Thyroid gland (tissue), 4 donors: ENCODE results near the gene PTPRT. TPM values are rescaled to one million over a fixed set of nuclear protein-coding genes. Genes with fewer than 3 reads are reported as not detected.
"Not testable (repeated sequence)": the region's sequence is repeated elsewhere in the genome, so short reads cannot be mapped to it uniquely, and the experiment has no call there.

ENCODE experiments used
- DNase-seq, 2 donors: peaks; one replicate each; pipeline ENCODE4 v3.0.0-alpha.2; 2019
- H3K27ac ChIP-seq, 3 donors: fragments of 200-600 bp; sonication (generic); 1 replicate in 2 of 3; 2 replicates in 1 of 3; pipeline ENCODE4 v1.5.1; 2016 to 2019; ENCODE audit warnings: mild to moderate bottlenecking in 1 of 3, moderate library complexity in 1 of 3
- H3K27me3 ChIP-seq: fragments of 200-600 bp; sonication (generic); one replicate; pipeline ENCODE4 v1.5.1; 2019
- H3K36me3 ChIP-seq, 2 donors: fragments of 200-600 bp; sonication (generic); one replicate each; pipeline ENCODE4 v1.5.1; 2016 to 2019
- H3K4me1 ChIP-seq, 2 donors: fragments of 200-600 bp; sonication (generic); one replicate each; pipeline ENCODE4 v1.5.1; 2017 to 2019
- H3K4me3 ChIP-seq, 3 donors: fragments of 200-600 bp; sonication (generic); replicated peaks in 1 of 3; 1 replicate in 2 of 3; 2 replicates in 1 of 3; pipeline ENCODE4 v1.5.1; 2016; ENCODE audit warnings: mild to moderate bottlenecking in 1 of 3
- H3K9me3 ChIP-seq: fragments of 200-600 bp; sonication (generic); one replicate; pipeline ENCODE4 v1.5.1; 2017
- POLR2A ChIP-seq, 2 donors: fragments of 450-650 bp; IDR thresholded peaks; one replicate each; pipeline ENCODE4 v1.6.1; 2017; ENCODE audit warnings: antibody characterized with exemption in 2 of 2, mild to moderate bottlenecking in 2 of 2, moderate library complexity in 1 of 2
- WGBS, 2 donors: methylation state at CpG; one replicate each; pipeline ENCODE4 v1.1.5; 2017; 5-methylcytosine and 5-hydroxymethylcytosine counted together
- intact Hi-C: fragments of 100-400 bp; cut with DNase I; formaldehyde crosslinking; loops from one replicate; pipeline ENCODE4 v1.15.1; 2023
- total RNA-seq, 4 donors: library from RNA; depleted of rRNA; stranded (reverse); fragments of >200 nt; gene quantifications; one replicate each; pipeline ENCODE4 v1.2.3, GENCODE V29; 2016
- TF ChIP-seq, protein P1 (sequence below), 6 experiments: fragments of 200-600 bp in 3 of 6; fragments of 450-650 bp in 3 of 6; sonication (generic) in 3 of 6; IDR thresholded peaks; one replicate each; pipeline ENCODE4 v1.5.1; 2016 to 2019; ENCODE audit warnings: antibody characterized with exemption in 6 of 6, mild to moderate bottlenecking in 2 of 6, inconsistent platforms in 1 of 6, moderate library complexity in 1 of 6

The PTPRT gene
- total RNA-seq, 4 donors from 2014 or later, result 0.11 to 0.15 TPM; not detected in 2

DNA sequence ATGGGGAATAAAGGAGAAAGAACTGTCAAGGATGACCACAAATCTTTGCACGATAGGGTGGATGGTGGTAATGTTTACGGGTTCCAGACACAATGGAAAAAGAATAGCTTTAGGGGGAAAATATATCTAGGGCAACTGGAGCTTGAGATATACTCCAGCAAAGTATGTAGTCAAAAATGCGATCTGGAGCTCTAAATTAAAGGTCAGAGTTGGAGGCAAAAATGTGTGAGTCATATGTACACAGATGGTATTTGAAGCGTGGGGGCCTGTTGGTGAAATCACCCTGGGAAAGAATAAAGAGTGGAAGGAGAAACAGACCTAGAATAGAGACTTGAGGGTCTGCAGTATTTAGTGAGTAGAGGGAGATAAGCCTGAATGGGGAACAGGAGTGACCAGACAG lies 937.6 kb downstream of the PTPRT start:
- H3K4me3 ChIP-seq, result no peak overlapping the region
- H3K9me3 ChIP-seq, result no peaks in the 10 kb centered on the region
- TF ChIP-seq POLR2A (IDR thresholded peaks at IDR 0.05), result no peak
- TF ChIP-seq, protein P1, sequence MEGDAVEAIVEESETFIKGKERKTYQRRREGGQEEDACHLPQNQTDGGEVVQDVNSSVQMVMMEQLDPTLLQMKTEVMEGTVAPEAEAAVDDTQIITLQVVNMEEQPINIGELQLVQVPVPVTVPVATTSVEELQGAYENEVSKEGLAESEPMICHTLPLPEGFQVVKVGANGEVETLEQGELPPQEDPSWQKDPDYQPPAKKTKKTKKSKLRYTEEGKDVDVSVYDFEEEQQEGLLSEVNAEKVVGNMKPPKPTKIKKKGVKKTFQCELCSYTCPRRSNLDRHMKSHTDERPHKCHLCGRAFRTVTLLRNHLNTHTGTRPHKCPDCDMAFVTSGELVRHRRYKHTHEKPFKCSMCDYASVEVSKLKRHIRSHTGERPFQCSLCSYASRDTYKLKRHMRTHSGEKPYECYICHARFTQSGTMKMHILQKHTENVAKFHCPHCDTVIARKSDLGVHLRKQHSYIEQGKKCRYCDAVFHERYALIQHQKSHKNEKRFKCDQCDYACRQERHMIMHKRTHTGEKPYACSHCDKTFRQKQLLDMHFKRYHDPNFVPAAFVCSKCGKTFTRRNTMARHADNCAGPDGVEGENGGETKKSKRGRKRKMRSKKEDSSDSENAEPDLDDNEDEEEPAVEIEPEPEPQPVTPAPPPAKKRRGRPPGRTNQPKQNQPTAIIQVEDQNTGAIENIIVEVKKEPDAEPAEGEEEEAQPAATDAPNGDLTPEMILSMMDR (IDR thresholded peaks at IDR 0.05), result no peak
- no peaks in the 10 kb centered on the region for H3K36me3 ChIP-seq
- no peaks in the 10 kb centered on the region for H3K27me3 ChIP-seq
- intact Hi-C loops, result no loop called here
- 74 to 77% methylated on average over 4 of the region's 4 CpGs for WGBS, 2 donors
- H3K4me1 ChIP-seq, result no peaks in the 10 kb centered on the region
- no peak overlapping the region for H3K27ac ChIP-seq
- DNase-seq, result no peak

DNA sequence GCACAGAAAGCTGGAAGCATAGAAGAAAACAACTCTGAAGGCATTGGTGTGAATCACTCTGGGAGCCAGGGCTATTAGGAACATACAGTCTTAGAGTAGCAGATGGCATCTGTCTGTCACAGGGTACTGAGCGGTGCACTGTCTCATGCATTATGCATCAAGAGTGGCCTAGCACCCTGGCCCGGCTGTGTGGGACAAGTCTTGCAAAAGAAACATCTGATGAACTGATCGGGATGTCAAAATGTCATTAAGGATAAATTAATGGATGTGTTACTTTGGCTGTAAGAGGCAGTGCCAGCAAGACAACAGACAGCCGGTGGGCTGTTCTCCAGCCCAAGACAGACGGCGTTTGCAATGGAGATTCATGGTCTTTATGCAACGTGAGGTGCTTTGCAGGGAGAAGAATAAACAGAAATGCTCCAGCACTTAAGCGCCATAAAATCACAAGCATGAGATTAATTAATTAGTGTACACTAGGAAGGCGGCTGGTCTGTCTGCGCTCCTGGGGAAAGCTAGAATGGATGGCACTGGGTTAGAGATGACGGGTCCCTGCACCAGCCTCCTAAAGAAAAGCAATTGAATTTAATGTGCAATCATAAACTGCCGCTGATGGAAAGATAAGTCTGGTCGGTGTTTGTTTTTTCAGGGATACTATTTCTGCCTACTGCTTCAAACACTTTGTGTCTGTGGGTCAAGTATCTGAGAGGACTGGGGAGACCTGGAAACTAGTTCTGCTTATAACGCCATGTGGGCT lies 970.9 kb downstream of the PTPRT start:
- no peaks in the 10 kb centered on the region for H3K36me3 ChIP-seq
- no peak for DNase-seq
- WGBS, 2 donors, result 72 to 75% methylated on average over 14 of the region's 14 CpGs
- intact Hi-C loops, result no loop called here
- H3K27ac ChIP-seq, result no peak overlapping the region
- no peak for TF ChIP-seq POLR2A (IDR thresholded peaks at IDR 0.05)
- TF ChIP-seq, protein P1 (IDR thresholded peaks at IDR 0.05), result no peak
- no peaks in the 10 kb centered on the region for H3K9me3 ChIP-seq
- H3K27me3 ChIP-seq, result no peaks in the 10 kb centered on the region
- H3K4me3 ChIP-seq, result no peak overlapping the region
- no peaks in the 10 kb centered on the region for H3K4me1 ChIP-seq

DNA sequence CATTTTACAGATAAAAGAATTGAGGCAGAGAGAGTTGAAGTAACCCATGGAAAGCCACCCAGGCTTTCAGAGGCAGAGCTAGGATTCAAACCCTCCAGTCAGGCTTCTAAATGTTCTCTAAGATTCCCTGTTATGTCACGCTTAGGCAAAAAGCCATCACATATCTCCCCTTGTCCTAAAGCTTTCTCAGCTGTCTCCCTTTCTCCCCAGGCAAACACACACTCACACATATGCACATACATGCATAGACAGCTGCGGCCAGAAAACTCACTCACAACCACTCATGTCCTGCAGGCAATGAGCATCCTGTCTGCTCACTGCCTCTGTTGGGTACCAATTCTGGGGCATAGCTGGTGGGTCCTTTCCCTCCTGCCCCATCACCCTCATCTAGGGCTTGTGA lies 975.6 kb downstream of the PTPRT start:
- Histone ChIP-seq H3K4me3 (no peak overlapping the region), H3K36me3 (no peaks in the 10 kb centered on the region), H3K4me1 (no peaks in the 10 kb centered on the region), H3K27ac (no peak overlapping the region), H3K27me3 (no peaks in the 10 kb centered on the region), H3K9me3 (no peaks in the 10 kb centered on the region)
- intact Hi-C loops, result no loop called here
- WGBS, 2 donors, result 75 to 84% methylated on average over 2 of the region's 2 CpGs
- no peak for DNase-seq
- TF ChIP-seq, protein P1 (IDR thresholded peaks at IDR 0.05), result no peak
- TF ChIP-seq POLR2A (IDR thresholded peaks at IDR 0.05), result no peak

DNA sequence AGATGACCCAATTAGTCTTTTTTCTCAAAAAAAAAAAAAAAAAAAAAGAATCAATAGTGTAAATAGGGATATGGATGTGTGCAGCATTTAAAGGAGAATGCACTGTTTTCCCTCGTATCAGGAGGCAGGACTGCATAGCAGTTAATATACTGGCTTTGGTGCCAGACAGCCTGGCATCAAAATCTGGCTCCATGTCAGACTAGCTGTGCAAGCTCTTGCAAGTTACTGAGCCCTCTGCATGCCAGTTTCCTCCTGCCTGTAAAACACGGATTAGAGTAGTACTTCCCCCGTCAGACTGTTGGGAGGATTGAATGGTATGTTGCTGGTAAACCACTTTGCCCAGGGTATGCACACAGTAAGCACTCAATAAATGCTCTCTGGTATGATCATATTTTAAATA lies 977.3 kb downstream of the PTPRT start:
- TF ChIP-seq POLR2A (IDR thresholded peaks at IDR 0.05), result no peak
- TF ChIP-seq, protein P1 (IDR thresholded peaks at IDR 0.05), result no peak
- Histone ChIP-seq H3K36me3 (no peaks in the 10 kb centered on the region), H3K27ac (no peak overlapping the region), H3K4me1 (no peaks in the 10 kb centered on the region), H3K4me3 (no peak overlapping the region), H3K27me3 (no peaks in the 10 kb centered on the region), H3K9me3 (no peaks in the 10 kb centered on the region)
- intact Hi-C loops, result no loop called here
- WGBS, 2 donors, result 77 to 84% methylated on average over 3 of the region's 3 CpGs
- no peak for DNase-seq

DNA sequence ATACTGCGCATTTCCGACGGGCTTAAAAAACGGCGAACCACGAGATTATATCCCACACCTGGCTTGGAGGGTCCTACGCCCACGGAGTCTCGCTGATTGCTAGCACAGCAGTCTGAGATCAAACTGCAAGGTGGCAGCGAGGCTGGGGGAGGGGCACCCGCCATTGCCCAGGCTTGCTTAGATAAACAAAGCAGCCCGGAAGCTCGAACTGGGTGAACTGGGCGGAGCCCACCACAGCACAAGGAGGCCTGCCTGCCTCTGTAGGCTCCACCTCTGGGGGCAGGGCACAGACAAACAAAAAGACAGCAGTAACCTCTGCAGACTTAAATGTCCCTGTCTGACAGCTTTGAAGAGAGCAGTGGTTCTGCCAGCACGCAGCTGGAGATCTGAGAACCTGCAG lies 983.1 kb downstream of the PTPRT start:
- H3K36me3 ChIP-seq, H3K9me3 ChIP-seq, H3K4me1 ChIP-seq, intact Hi-C loops, DNase-seq, H3K27ac ChIP-seq, H3K27me3 ChIP-seq, H3K4me3 ChIP-seq: not testable (repeated sequence)
- 62 to 68% methylated on average over 14 to 15 of the region's 15 CpGs for WGBS, 2 donors
